ENCODE measurements around the gene RBFOX2.

DNA sequence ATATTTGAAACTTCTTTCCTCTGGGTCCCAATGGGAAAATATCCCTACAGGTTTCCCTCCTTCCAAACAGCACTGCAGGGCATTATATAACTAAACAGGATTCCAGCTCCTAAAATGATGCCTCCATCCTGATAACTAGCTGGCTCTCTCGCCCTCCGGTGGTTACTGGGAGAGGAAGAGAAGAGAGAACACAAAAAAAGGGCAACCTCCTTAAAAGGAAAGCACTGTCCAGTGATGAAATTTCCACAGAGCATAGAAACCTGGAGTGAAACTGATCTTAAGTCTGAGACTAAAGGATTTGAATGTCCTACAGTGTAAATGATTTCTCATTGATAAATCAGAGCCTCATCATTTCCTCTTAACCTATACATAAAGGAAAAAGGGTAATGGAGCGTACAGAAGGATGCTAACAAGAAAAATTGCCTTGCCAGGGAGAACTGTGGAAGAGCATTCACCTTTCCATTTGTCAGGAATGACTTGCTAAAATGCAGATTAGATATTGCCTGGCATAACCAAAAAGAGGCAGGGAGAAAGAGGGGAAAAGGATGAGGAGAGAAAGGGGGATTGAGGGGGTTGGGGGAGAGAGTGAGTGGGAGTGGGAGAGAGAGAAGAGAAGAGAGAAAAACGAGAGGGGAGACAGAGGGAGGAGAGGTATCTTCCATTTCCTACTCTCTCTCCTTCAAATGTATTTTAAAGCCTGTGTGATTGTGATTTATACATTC, 189.6 kb downstream of the RBFOX2 start:
- no peak for TF ChIP-seq POLR2A (IDR thresholded peaks at IDR 0.05; ENCODE audit: extremely low read depth, insufficient read length)
- TF ChIP-seq, protein P1, sequence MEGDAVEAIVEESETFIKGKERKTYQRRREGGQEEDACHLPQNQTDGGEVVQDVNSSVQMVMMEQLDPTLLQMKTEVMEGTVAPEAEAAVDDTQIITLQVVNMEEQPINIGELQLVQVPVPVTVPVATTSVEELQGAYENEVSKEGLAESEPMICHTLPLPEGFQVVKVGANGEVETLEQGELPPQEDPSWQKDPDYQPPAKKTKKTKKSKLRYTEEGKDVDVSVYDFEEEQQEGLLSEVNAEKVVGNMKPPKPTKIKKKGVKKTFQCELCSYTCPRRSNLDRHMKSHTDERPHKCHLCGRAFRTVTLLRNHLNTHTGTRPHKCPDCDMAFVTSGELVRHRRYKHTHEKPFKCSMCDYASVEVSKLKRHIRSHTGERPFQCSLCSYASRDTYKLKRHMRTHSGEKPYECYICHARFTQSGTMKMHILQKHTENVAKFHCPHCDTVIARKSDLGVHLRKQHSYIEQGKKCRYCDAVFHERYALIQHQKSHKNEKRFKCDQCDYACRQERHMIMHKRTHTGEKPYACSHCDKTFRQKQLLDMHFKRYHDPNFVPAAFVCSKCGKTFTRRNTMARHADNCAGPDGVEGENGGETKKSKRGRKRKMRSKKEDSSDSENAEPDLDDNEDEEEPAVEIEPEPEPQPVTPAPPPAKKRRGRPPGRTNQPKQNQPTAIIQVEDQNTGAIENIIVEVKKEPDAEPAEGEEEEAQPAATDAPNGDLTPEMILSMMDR (IDR thresholded peaks at IDR 0.05; ENCODE audit: low read depth, low read length): peak; percentile 44
